AG04450 (cell line): ENCODE data around the gene CKLF. TPM values are rescaled to one million over a fixed set of nuclear protein-coding genes. Genes with fewer than 3 reads are reported as not detected.
"Not testable (repeated sequence)": the region's sequence is repeated elsewhere in the genome, so short reads cannot be mapped to it uniquely, and the experiment has no call there.

Experiments used
- CTCF ChIA-PET: fragments of 300-600, 350-600 bp; formaldehyde crosslinking; extraction: SDS; loops from one replicate; lab custom pipeline; 2022; ENCODE audit warnings: antibody characterized with exemption, inconsistent platforms; lab: Charles Lee
- POLR2A ChIA-PET: fragments of 350-600 bp; formaldehyde crosslinking; extraction: SDS; loops from one replicate; lab custom pipeline; 2021; ENCODE audit warnings: antibody characterized with exemption, inconsistent platforms; lab: Yijun Ruan, JAX
- DNase-seq: peaks from one replicate; pipeline ENCODE4 v3.0.0-alpha.2; 2011; ENCODE audit warnings: low read depth, low spot score
- H3K27ac ChIP-seq: one replicate; pipeline ENCODE4 v1.5.1; 2012; ENCODE audit warnings: low read depth, low read length, control low read depth
- H3K27me3 ChIP-seq: one replicate; pipeline ENCODE4 v1.6.0; 2012; ENCODE audit warnings: low read length; ENCODE audit not compliant: control insufficient read depth, insufficient read depth
- H3K4me3 ChIP-seq: 2 replicates; pipeline ENCODE4 v1.5.1; 2011; ENCODE audit warnings: mild to moderate bottlenecking, low read depth, low read length, control low read depth
- H3K9me3 ChIP-seq: 2 replicates; pipeline ENCODE4 v1.5.1; 2012; ENCODE audit warnings: low read length; ENCODE audit not compliant: control insufficient read depth, insufficient read depth
- CTCF ChIP-seq: IDR thresholded peaks from 2 replicates; pipeline ENCODE4 v1.5.1; 2011; ENCODE audit warnings: low read depth, low read length, control low read depth, inconsistent platforms
- polyA plus RNA-seq: library from polyadenylated mRNA; depleted of rRNA; stranded (reverse); fragments of >200 nt; gene quantifications from 2 replicates; pipeline ENCODE4 v1.2.3, GENCODE V29; 2011

CKLF gene
- polyA plus RNA-seq, 1 experiment: 56.2 TPM

- POLR2A ChIA-PET: interaction anchor here (0.9 kb wide), 1 partner anchor 11 kb away, joined by 4 read pairs; no protein-coding TSS in a partner anchor
- no peaks in the 10 kb centered on the region for H3K9me3 ChIP-seq
- TF ChIP-seq CTCF: no peak
- CTCF ChIA-PET: interaction anchor here (1.0 to 1.5 kb wide), 2 partner anchors 24 to 153 kb away, joined by 3 to 4 read pairs; no protein-coding TSS in a partner anchor
- peak overlapping the region; percentile 81 for H3K27ac ChIP-seq
- H3K4me3 ChIP-seq: no peak overlapping the region
- no peak for DNase-seq
- H3K27me3 ChIP-seq: no peaks in the 10 kb centered on the region
Observed at GRCh38 chr16:66510711-66511601, 41.4 kb upstream of the CKLF start.

DNA sequence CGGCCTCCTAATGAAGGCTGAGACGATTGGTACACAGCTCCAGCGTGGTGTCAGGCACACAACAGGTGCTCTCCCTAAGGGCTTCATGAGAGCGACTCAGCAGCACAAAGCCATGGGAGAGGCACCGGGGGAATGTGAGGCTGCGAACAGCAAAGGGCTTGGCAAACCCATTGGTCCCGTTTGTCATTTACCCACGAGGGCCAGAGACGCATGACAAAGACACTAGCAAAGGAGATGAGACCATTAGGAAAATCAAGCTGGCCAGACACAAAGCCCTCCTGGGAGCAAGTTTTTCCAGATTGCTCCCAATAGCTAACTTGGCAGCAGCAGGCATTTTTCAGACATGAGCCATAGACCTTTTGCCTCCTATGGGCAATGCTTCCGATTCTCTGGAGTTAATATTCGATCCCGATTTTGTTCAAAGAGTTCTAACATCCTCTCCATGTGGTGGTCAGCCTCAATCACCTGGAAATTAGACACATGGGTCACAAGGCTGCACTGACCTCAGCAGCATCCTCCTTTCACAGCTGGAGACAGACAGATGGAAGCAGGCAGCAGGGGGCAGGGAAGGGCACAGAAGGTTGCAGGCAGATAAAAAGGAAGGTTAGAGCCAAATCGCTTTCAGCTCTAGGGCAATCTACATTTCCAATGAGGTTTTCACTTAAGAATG is 40.6 kb upstream of the CKLF start:
- H3K4me3 ChIP-seq: no peak overlapping the region
- no peaks in the 10 kb centered on the region for H3K9me3 ChIP-seq
- peak overlapping the region; percentile 81 for H3K27ac ChIP-seq
- CTCF ChIA-PET: interaction anchor here (1.0 to 1.7 kb wide), 4 partner anchors 25 to 154 kb away, joined by 3 to 4 read pairs (median 4); no protein-coding TSS in a partner anchor
- H3K27me3 ChIP-seq: no peaks in the 10 kb centered on the region
- POLR2A ChIA-PET: interaction anchor here (0.9 to 1.2 kb wide), 2 partner anchors 10 to 41 kb away, joined by 4 to 5 read pairs; partner anchors contain the start of gene CKLF
- no peak for TF ChIP-seq CTCF
- peak; percentile 37 for DNase-seq

DNA sequence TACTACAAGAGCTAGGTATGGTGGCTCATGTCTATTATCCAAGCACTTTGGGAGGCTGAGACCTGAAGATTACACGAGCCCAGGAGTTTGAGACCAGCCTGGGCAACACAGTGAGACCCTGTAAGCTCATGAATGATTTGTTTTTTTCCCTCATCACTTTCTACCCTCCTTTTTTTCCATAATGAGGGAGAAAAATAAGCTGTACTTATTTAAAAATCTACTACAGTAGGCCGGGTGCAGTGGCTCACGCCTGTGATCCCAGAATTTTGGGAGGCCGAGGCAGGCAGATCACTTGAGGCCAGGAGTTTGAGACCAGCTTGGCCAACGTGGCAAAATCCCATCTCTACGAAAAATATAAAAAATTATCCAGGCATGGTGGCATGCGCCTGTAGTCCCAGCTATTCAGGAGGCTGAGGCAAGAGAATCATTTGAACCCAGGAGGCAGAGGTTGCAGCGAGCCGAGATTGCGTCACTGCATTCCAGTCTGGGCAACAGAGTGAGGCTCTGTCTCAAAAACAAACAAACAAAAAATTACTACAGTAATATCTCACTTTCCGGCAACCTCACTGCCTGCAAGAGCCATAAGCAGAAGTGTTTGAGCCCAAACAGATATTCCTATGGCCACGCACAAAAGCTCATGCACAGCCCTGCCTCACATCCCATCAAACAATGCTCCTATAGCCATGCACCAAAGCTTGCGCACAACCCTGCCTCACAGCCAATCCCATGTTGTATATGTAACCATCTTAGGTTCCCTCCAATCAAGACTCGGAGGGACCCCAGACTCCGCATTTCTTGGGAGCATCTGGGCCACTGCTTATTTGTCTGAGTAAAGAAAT is 39.9 kb upstream of the CKLF start:
- Histone ChIP-seq H3K27ac (peak overlapping the region; percentile 81), H3K27me3 (no peaks in the 10 kb centered on the region), H3K4me3 (no peak overlapping the region), H3K9me3 (no peaks in the 10 kb centered on the region)
- TF ChIP-seq CTCF: no peak
- POLR2A ChIA-PET: interaction anchor here (1.2 kb wide), 1 partner anchor 40 kb away, joined by 5 read pairs; the partner anchor contains the start of gene CKLF
- no peak for DNase-seq
- CTCF ChIA-PET: interaction anchor here (1.0 to 1.7 kb wide), 3 partner anchors 25 to 107 kb away, joined by 3 to 4 read pairs (median 3); no protein-coding TSS in a partner anchor

- Histone ChIP-seq H3K27ac (no peak overlapping the region), H3K4me3 (no peak overlapping the region), H3K9me3 (no peaks in the 10 kb centered on the region), H3K27me3 (no peaks in the 10 kb centered on the region)
- no peak for DNase-seq
- CTCF ChIA-PET: interaction anchor here (1.7 kb wide), 1 partner anchor 95 kb away, joined by 4 read pairs; no protein-coding TSS in a partner anchor
- no peak for TF ChIP-seq CTCF
- POLR2A ChIA-PET: no interaction called here
Observed at GRCh38 chr16:66513111-66513723, 39.2 kb upstream of the CKLF start.

DNA sequence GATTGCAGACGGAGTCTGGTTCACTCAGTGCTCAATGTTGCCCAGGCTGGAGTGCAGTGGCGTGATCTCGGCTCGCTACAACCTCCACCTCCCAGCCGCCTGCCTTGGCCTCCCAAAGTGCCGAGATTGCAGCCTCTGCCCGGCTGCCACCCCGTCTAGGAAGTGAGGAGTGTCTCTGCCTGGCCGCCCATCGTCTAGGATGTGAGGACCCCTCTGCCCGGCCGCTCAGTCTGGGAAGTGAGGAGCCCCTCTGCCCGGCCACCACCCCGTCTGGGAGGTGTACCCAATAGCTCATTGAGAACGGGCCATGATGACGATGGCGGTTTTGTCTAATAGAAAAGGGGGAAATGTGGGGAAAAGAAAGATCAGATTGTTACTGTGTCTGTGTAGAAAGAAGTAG is 38.0 kb upstream of the CKLF start:
- DNase-seq, H3K9me3 ChIP-seq, POLR2A ChIA-PET, H3K27ac ChIP-seq, H3K27me3 ChIP-seq, CTCF ChIA-PET, H3K4me3 ChIP-seq: not testable (repeated sequence)

DNA sequence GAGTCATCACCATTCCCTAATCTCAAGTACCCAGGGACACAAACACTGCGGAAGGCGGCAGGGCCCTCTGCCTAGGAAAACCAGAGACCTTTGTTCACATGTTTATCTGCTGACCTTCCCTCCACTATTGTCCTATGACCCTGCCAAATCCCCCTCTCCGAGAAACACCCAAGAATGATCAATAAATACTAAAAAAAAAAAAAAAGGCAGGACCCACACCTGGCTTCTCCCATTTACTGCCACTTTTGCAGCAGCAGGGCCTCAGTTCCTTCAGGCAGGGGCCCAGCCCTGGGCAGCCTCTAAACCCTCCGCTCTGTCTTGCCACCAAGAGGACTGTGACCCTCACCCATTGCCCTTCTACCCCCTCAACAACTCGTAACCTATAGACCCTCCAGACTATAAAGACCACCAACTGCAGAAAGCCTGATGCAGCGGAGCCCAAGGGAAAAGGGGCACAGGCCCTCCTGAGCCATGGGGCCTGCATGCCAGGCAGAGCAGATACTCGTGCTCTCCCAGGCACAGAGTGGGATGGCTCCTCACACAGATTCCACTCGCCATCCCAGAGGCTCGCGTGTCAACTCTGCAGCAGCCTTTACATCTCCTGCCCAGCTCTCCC is 37.3 kb upstream of the CKLF start:
- H3K27me3 ChIP-seq, H3K4me3 ChIP-seq, DNase-seq, H3K9me3 ChIP-seq, POLR2A ChIA-PET: not testable (repeated sequence)
- peak overlapping the region; percentile 11 for H3K27ac ChIP-seq
- CTCF ChIA-PET: interaction anchor here (0.5 to 1.5 kb wide), 13 partner anchors 10 to 180 kb away, joined by 3 to 17 read pairs (median 5); no protein-coding TSS in a partner anchor
